22Rv1 (cell line): ENCODE results near the gene HIGD1A.

Experiments
- H3K27ac ChIP-seq: fragments of 450-650 bp; 2 replicates; pipeline ENCODE4 v1.5.1; 2017
- ZFX ChIP-seq: fragments of 450-650 bp; IDR thresholded peaks from 2 replicates; pipeline ENCODE4 v1.6.1; 2017; ENCODE audit warnings: antibody characterized with exemption, borderline replicate concordance
- TF ChIP-seq, protein P1 (sequence below): fragments of 450-650 bp; IDR thresholded peaks from 2 replicates; pipeline ENCODE4 v1.5.1; 2017; ENCODE audit warnings: mild to moderate bottlenecking

HIGD1A gene

DNA sequence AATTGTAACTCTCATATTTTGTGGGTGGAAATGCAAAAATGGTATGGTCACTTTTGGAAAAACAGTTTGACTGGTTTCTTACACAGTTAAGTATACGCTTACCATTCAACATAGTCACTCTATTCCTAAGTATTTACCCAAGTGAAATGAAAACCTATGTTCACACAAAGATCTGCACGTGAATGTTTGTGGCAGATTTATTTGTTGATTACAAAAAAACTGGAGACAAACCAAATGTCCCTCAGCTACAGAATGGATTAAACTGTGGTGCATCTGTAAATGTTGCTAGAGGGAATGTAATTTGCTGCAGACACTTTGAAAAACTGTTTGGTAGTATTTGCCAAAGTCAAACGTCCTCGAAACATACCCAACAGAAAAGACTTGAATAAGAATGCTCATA, 34.3 kb upstream of the HIGD1A start:
- TF ChIP-seq ZFX, result no peak
- TF ChIP-seq, protein P1, sequence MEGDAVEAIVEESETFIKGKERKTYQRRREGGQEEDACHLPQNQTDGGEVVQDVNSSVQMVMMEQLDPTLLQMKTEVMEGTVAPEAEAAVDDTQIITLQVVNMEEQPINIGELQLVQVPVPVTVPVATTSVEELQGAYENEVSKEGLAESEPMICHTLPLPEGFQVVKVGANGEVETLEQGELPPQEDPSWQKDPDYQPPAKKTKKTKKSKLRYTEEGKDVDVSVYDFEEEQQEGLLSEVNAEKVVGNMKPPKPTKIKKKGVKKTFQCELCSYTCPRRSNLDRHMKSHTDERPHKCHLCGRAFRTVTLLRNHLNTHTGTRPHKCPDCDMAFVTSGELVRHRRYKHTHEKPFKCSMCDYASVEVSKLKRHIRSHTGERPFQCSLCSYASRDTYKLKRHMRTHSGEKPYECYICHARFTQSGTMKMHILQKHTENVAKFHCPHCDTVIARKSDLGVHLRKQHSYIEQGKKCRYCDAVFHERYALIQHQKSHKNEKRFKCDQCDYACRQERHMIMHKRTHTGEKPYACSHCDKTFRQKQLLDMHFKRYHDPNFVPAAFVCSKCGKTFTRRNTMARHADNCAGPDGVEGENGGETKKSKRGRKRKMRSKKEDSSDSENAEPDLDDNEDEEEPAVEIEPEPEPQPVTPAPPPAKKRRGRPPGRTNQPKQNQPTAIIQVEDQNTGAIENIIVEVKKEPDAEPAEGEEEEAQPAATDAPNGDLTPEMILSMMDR, result no peak
- H3K27ac ChIP-seq, result no peak overlapping the region

DNA sequence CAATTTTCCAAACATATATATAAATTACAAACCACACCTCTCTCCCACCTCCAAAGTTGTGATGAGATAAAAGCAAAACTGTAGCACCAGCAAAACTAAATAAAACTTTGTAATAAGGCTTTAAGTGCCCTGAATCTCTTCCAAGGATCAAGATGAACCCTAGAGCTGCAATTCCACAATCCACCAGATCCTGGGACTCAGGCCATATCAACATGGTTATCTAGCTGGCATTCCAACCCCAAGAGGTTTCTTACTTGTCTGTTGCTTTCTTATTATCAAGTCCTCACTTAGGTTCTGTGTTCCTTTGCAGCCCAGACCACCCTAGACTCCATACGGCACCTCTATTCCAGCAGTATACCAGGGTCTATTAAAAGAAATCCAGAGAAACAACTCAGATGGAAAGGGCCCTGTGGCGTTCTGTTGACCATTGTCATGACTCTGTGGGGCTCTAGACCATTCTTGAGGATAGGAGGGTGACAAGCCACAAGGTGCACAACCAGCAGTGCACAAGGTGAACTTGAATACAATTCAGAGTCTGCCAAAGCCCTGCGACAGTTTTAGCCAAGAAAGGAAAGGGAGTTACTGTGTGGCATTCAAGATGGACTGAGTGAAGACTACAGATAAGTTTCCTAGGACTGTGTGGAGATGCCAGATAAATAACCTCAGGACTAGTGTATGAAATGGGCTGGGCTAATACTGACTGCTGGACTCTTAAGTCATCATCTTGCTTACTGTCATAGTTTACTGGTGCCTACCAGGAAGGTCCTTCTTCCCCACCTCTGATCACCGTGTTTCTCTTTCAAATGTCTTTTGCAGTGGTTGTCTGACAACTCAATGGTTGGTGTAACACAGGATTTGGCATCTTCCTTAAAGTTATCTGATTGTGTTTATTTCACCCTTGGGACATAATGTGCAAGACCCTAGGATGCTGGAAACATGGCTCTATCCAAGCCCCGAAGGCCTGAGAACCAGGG, 32.1 kb upstream of the HIGD1A start:
- no peak overlapping the region for H3K27ac ChIP-seq

DNA sequence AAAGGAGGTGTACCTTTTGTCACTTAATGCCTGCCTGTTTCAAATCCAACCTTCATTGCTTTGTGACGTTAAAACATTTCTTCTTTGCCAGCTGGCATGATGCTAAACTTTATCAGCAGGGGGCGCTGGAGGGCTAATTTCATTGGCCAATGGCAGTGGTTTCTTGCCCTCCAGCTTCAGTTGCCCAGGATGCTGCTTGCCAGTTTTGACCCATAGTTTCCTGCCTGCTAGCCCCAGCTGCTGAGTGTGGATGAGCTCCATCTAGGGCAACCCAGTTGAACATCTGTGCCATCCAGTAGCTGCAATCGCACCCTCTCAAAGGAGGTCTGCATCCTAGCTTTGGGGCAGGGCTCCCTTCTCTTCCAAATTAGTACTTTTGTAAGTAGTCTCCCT, 27.0 kb upstream of the HIGD1A start:
- TF ChIP-seq, protein P1, result peak; percentile 91
- no peak for TF ChIP-seq ZFX
- no peak overlapping the region for H3K27ac ChIP-seq

More for the DNA sequence above, 32.1 kb upstream of the HIGD1A start:
- TF ChIP-seq ZFX, result no peak
- TF ChIP-seq, protein P1, result 0 out of 2 replicates have a peak, but pooled peaks have one; percentile 4

DNA sequence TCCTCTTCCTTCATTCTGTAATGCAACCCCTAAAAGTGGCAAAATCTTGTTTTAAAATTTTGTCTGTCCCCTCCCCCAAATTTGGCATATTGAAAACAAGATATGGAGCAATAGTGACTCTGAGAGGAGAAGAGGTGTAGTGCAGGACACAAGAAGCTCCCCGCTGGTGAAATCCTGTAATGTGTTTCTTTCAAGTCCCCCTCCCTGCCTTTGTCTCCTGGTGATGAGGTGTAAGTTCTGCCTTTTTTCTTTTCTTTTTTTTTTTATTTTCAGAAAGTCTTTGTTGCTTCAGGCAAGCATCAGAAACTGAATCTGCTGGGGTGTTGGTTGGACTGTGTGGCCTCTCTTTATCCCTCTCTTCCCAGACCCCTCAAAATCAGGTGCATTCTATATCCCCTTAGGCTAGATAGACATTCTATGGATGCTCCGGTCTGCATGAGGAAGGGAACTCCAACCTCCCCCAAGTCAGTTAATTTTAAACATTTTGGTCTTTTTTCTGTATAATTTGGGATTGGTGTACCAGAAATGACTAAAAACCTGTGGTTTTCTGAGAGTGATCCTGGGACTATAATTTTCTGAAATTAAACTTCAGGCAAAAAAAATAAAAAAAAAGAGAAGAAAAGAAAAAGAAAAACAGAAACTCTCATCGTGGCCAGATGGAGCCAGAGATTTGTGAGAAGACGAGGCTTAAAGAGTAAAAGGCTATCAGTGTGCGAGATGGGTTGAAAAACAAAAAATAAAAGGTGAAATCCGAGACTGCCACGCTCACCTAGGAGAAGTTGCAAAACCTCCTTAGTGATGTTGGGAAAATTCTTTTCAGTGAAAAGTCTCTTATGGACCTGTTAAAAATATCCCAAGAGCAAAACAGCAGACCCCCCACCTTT, 26.4 kb upstream of the HIGD1A start:
- no peak overlapping the region for H3K27ac ChIP-seq
- TF ChIP-seq ZFX, result no peak
- TF ChIP-seq, protein P1, result no peak

DNA sequence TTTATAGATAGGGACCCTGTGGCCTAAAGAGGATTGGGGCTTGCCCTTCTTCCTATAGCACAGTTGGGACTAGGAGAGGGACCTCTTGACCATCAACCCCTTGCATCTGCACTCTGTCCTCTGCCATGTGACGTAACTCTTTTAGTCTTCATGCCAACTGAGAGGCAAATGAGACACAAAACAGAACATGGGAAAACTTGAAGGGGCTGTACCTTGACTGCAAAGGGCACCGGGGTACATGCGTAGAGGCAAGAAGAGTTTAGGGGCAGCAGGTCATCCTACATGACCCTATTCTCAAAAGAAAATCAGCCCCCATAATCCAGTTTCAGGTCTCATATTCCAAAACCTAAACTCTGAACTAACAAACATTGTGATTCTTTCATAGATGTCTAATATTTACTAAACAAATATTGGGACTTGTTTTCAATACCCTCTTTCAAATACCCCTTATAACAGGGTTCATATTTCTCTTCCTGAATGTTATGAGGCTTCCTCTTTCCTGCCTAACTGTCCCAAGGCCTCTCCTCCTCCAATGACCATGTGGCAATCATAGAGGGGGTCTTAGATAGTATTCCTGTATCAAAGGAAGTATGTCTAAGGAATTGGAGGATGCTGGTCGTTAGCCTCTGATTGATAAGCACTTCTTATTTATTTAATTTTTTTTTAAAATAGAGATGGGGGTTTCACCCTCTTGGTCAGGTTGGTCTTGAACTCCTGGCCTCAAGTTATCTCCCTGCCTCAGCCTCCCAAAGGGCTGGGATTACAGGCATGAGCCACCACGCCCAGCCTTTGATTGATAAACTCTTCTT, 25.5 kb upstream of the HIGD1A start:
- no peak overlapping the region for H3K27ac ChIP-seq

DNA sequence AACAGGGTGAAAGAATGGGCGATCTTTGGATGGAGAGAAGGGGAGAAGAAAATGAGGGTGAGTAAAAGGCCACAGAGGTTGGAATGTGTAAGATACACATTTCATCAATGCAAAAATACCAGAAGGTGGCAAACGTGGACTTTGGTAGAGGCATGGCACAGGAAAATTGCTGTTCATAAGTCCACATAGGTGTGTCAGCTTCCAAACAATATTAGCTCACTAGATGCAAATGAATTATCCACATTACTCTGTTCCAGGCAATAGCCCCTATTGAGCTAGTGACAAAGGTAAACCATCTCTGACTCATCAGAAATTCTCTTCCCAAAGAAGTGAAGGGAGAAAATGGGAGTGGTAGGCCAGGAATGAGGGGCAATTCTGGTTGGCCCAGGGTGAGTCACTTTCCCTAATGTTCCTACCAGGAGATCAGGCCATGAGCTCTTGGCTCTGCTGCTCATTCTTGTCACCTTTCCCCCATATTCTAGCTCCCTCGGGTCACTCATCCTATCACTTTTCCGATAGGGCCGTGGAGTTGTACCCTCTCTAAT, 24.9 kb upstream of the HIGD1A start:
- TF ChIP-seq, protein P1, result no peak
- TF ChIP-seq ZFX, result no peak
- no peak overlapping the region for H3K27ac ChIP-seq

More for the DNA sequence above, 25.5 kb upstream of the HIGD1A start:
- TF ChIP-seq, protein P1, result no peak
- no peak for TF ChIP-seq ZFX
